KG1 (cell line): ENCODE measurements around the gene OBSCN.
"Not testable (repeated sequence)": the region's sequence is repeated elsewhere in the genome, so short reads cannot be mapped to it uniquely, and the experiment has no call there.

Experiments used
- DNase-seq: peaks from one replicate; lab custom pipeline; 2025; lab: John Stamatoyannopoulos, UW

OBSCN gene

GRCh38 chr1:228213917-228214808 is 6.3 kb downstream of the OBSCN start:
- no peak for DNase-seq

GRCh38 chr1:228214921-228215662 is 7.2 kb downstream of the OBSCN start:
- no peak for DNase-seq

- DNase-seq, result no peak
Observed at GRCh38 chr1:228215663-228216116, 7.8 kb downstream of the OBSCN start.

GRCh38 chr1:228216371-228217320 is 8.8 kb downstream of the OBSCN start:
- no peak for DNase-seq

- DNase-seq, result no peak
Observed at GRCh38 chr1:228217551-228218344, 9.9 kb downstream of the OBSCN start.

GRCh38 chr1:228218513-228219244 is 10.8 kb downstream of the OBSCN start:
- no peak for DNase-seq

GRCh38 chr1:228219245-228219961 is 11.6 kb downstream of the OBSCN start:
- no peak for DNase-seq

GRCh38 chr1:228219962-228220780 is 12.3 kb downstream of the OBSCN start:
- no peak for DNase-seq

GRCh38 chr1:228221097-228221496 is 13.3 kb downstream of the OBSCN start:
- not testable (repeated sequence) for DNase-seq

GRCh38 chr1:228222548-228222947 is 14.7 kb downstream of the OBSCN start:
- no peak for DNase-seq

- DNase-seq, result no peak
Observed at GRCh38 chr1:228224198-228225164, 16.6 kb downstream of the OBSCN start.

- no peak for DNase-seq
Observed at GRCh38 chr1:228225165-228225710, 17.4 kb downstream of the OBSCN start.

GRCh38 chr1:228225740-228226139 is 17.9 kb downstream of the OBSCN start:
- no peak for DNase-seq

- no peak for DNase-seq
Observed at GRCh38 chr1:228226141-228226874, 18.5 kb downstream of the OBSCN start.

- no peak for DNase-seq
Observed at GRCh38 chr1:228226956-228227791, 19.3 kb downstream of the OBSCN start.

GRCh38 chr1:228228147-228228546 is 20.3 kb downstream of the OBSCN start:
- DNase-seq, result not testable (repeated sequence)
